NCI-H2029 (cell line): ENCODE measurements around the gene BEX4.
A peak's percentile ranks its signal among the peaks of the same experiment; 100 is the strongest.

Experiments used
- DNase-seq: peaks from one replicate; lab custom pipeline; 2025; lab: John Stamatoyannopoulos, UW

Gene BEX4

DNA sequence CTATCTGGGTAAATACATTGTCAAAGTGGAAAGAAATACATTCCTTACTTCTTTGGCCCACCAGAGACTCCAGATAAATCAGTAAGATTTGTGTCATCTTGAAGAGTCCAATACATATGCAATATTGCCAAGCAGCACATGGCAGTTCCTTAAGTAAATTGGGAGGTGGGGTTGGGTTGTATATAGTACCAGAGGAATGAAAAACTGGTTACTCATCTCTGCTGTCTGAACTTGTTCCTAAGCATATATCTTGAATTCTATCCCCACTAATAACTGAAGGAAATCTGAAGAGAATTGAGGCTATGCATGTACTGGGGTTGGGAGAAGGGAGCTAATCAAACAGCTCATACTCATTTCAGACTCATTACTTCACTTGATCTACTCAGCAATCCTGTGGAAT is 25.2 kb downstream of the BEX4 start:
- no peak for DNase-seq

GRCh38 chrX:103248553-103248952 is 33.6 kb downstream of the BEX4 start:
- DNase-seq, result no peak

GRCh38 chrX:103249805-103250204 is 34.9 kb downstream of the BEX4 start:
- no peak for DNase-seq

GRCh38 chrX:103250977-103251376 is 36.1 kb downstream of the BEX4 start:
- DNase-seq, result no peak

GRCh38 chrX:103253608-103254007 is 38.7 kb downstream of the BEX4 start:
- DNase-seq, result no peak

GRCh38 chrX:103254171-103254824 is 39.4 kb downstream of the BEX4 start:
- DNase-seq, result peak; percentile 80

DNA sequence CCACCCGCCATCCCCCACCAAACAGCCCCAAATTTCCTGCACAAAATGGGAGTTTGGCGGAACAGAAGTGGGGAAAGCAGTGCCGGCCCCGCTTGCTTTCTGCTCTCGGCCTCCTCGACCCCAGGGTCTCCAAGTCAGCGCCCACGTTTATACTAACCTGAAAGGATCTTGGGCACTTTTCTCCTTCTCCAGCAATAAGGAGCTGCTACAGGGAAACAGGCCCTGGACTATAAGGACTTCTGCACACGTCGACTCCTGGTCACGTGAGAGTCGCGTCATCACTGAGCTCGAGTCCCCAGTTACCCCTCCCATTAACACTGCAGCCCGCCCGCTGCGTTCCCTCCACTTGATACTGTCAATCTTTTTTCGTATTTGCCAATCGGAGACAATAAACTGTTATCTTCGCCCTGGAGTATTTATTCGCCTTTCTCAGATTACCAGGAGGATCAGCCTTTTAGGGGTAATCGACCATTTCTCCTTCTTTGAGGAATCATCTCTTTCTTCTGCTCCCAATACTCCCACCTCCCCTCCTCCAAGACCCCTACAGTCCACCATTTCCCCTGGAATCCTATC is 40.1 kb downstream of the BEX4 start, which contains the start of gene TCEAL8:
TSS of gene TCEAL8 (minus strand) at position 235 of the 573 bp plus-strand sequence. CDS start 1,176 bp downstream, outside the sequence.
- DNase-seq, result peak; percentile 76

GRCh38 chrX:103256651-103257050 is 41.7 kb downstream of the BEX4 start:
- DNase-seq, result no peak

DNA sequence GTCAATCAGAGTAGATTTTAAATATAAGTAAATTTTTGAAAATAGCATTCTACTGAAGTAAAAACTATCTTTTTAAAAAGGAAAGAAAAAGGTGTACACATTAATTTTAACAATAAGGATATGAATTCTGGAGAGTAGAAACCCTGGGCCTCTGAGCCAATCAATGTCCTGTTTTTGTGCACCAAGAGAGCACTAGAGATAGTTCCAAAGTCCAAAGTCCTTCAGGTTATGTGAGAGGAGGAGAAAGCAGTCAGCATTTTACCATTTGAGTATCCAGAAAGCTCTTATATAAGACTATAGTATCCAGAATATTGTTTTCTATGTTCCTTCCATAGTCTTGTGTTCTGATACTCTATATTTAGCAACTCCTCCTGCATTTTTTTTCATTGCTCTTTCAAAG is 43.4 kb downstream of the BEX4 start:
- no peak for DNase-seq
